PFSK-1 (cell line): ENCODE measurements around the gene SGSH.

Source experiments
- POLR2AphosphoS5 ChIP-seq: IDR thresholded peaks from 2 replicates; pipeline ENCODE4 v1.6.1; 2012; ENCODE audit warnings: low read depth, mild to moderate bottlenecking, control low read depth, low read length, moderate library complexity
- TF ChIP-seq, protein P1 (sequence below), 2 experiments: IDR thresholded peaks; 2 replicates each; pipeline versions ENCODE4 v1.6.1 to v1.8.0; 2011 to 2012; ENCODE audit warnings: low read depth in 2 of 2, low read length in 2 of 2, control low read depth in 1 of 2, inconsistent platforms in 1 of 2, mild to moderate bottlenecking in 1 of 2, moderate library complexity in 1 of 2; ENCODE audit not compliant: insufficient read depth in 1 of 2

DNA sequence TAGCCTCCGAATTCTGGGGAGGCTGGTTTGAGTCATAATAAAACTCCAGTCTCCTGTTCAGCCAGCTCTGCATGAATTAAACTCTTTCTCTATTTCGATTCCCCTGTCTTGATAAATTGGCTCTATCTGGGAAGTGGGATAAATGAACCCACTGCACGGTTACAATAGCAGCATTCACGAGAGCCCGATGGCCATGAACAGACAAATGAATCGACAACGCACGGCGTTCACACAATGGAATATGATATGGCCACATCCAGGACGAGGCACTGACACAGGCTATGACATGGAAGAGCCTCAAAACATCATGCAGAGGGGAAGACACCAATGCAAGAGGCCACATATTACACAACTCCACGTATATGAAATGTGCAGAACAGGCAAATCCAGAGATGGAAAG, 55.9 kb downstream of the SGSH start:
- no peak for TF ChIP-seq POLR2AphosphoS5
- TF ChIP-seq, protein P1, sequence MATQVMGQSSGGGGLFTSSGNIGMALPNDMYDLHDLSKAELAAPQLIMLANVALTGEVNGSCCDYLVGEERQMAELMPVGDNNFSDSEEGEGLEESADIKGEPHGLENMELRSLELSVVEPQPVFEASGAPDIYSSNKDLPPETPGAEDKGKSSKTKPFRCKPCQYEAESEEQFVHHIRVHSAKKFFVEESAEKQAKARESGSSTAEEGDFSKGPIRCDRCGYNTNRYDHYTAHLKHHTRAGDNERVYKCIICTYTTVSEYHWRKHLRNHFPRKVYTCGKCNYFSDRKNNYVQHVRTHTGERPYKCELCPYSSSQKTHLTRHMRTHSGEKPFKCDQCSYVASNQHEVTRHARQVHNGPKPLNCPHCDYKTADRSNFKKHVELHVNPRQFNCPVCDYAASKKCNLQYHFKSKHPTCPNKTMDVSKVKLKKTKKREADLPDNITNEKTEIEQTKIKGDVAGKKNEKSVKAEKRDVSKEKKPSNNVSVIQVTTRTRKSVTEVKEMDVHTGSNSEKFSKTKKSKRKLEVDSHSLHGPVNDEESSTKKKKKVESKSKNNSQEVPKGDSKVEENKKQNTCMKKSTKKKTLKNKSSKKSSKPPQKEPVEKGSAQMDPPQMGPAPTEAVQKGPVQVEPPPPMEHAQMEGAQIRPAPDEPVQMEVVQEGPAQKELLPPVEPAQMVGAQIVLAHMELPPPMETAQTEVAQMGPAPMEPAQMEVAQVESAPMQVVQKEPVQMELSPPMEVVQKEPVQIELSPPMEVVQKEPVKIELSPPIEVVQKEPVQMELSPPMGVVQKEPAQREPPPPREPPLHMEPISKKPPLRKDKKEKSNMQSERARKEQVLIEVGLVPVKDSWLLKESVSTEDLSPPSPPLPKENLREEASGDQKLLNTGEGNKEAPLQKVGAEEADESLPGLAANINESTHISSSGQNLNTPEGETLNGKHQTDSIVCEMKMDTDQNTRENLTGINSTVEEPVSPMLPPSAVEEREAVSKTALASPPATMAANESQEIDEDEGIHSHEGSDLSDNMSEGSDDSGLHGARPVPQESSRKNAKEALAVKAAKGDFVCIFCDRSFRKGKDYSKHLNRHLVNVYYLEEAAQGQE (IDR thresholded peaks at IDR 0.05; ENCODE audit: insufficient read depth in 1 of 2, low read depth in 2 of 2, low read length in 2 of 2), result no peak
